Aorta (tissue), 5 donors: ENCODE measurements around the gene KIAA0513. TPM values are rescaled to one million over a fixed set of nuclear protein-coding genes. Genes with fewer than 3 reads are reported as not detected.

Experiments used
- ATAC-seq: fragments of 200-7000 bp; cut with Tn5 transposase; one replicate; pipeline ENCODE4 v1.9.1; 2022; ENCODE audit warnings: moderate library complexity; ENCODE audit not compliant: low FRiP score
- DNase-seq, 2 donors: peaks; one replicate each; pipeline ENCODE4 v3.0.0-alpha.2; 2020
- H3K27ac ChIP-seq, 2 donors: one replicate each; pipeline ENCODE4 v1.5.1; 2013; ENCODE audit warnings: low read length in 2 of 2, mild to moderate bottlenecking in 2 of 2, moderate library complexity in 2 of 2, control low read depth in 1 of 2, inconsistent platforms in 1 of 2, low read depth in 1 of 2
- H3K27me3 ChIP-seq, 2 donors: one replicate each; pipeline ENCODE4 v1.6.1; 2013; ENCODE audit warnings: control low read depth in 1 of 2, low read length in 1 of 2, mild to moderate bottlenecking in 1 of 2, moderate library complexity in 1 of 2; ENCODE audit not compliant: insufficient read depth in 2 of 2, control insufficient read depth in 1 of 2
- H3K36me3 ChIP-seq, 2 donors: one replicate each; pipeline ENCODE4 v1.6.1; 2013; ENCODE audit warnings: control low read depth in 1 of 2, low read length in 1 of 2, mild to moderate bottlenecking in 1 of 2; ENCODE audit not compliant: insufficient read depth in 2 of 2, control insufficient read depth in 1 of 2
- H3K4me1 ChIP-seq, 2 donors: one replicate each; pipeline ENCODE4 v1.6.1; 2013; ENCODE audit warnings: low read length in 2 of 2, control low read depth in 1 of 2, mild to moderate bottlenecking in 1 of 2, moderate library complexity in 1 of 2; ENCODE audit not compliant: insufficient read depth in 2 of 2, control insufficient read depth in 1 of 2
- H3K4me3 ChIP-seq, 2 donors: one replicate each; pipeline ENCODE4 v1.5.1; 2013; ENCODE audit warnings: low read length in 2 of 2, control low read depth in 1 of 2, mild to moderate bottlenecking in 1 of 2
- H3K9me3 ChIP-seq: one replicate; pipeline ENCODE4 v1.6.1; 2013; ENCODE audit warnings: mild to moderate bottlenecking, low read length; ENCODE audit not compliant: control insufficient read depth
- WGBS, 2 donors: extraction: QIAGEN DNeasy Blood & Tissue Kit; methylation state at CpG; one replicate each; pipeline ENCODE4 v1.1.7; 2013; 5-methylcytosine and 5-hydroxymethylcytosine counted together
- intact Hi-C, 2 donors: fragments of 100-400 bp; cut with DNase I; formaldehyde crosslinking; loops; one replicate each; pipeline versions ENCODE4 v1.14.2 to v1.15.0; 2022
- long read RNA-seq, 2 donors: library from polyadenylated mRNA; unstranded; transcript quantifications; one replicate each; pipeline ENCODE4 v2.0.0, GENCODE V29; 2020 to 2021
- polyA plus RNA-seq, 2 donors: library from polyadenylated mRNA; stranded (reverse); fragments of 200-250 nt; gene quantifications; one replicate each; pipeline ENCODE4 v1.2.3, GENCODE V29; 2013
- total RNA-seq, 2 donors: library from RNA; stranded (reverse); fragmentation: NEBNext Ultra II Directional; extraction: Animal tissue kit (Norgen Biotek cat#: 25700); gene quantifications; one replicate each; pipeline ENCODE4 v1.2.1, GENCODE V29; 2021
- donor health status: healthy with polysubstance abuse.
- donor health status: Bipolar disorder and iron deficiency.
- donor health status: DM: no; HTN: no; CAD: no.
- donor health status: DM: no; HTN: no; CAD: no.
- donor health status: DM: yes; HTN: yes; CAD: no.

The KIAA0513 gene
- total RNA-seq (10 to 100 TPM; 15.1 to 17.7 TPM), polyA plus RNA-seq (1 to 10 TPM; 3.4 to 5.5 TPM)
- long read RNA-seq, donor 1, full-length matches to known transcripts: 12 of 21 reads
- long read RNA-seq, donor 1, partial matches to known transcripts: 1 of 21 reads
- long read RNA-seq, donor 1, other reads (novel, unspliced or antisense): 8 of 21 reads
- long read RNA-seq, donor 2, partial matches to known transcripts: 1 of 5 reads
- long read RNA-seq, donor 2, other reads (novel, unspliced or antisense): 4 of 5 reads

- Histone ChIP-seq H3K27ac (peak within 1 kb of the TSS in 1 of 2 donors; percentile 48), H3K27me3 (no peaks in the 10 kb centered on the region), H3K4me1 (no peaks in the 10 kb centered on the region), H3K9me3 (no peaks in the 10 kb centered on the region), H3K36me3 (no peaks in the 10 kb centered on the region), H3K4me3 (peak within 1 kb of the TSS; percentile 38 to 63)
- peak; percentile 96 to 98 for DNase-seq
- intact Hi-C loops: no loop called here
- ATAC-seq: peak; percentile 95
- WGBS, 2 donors: 0 to 1% methylated on average over 50 to 59 of the region's 59 CpGs
Measured at GRCh38 chr16:85027349-85027957, at the start of gene KIAA0513. Gene KIAA0513, plus strand, starts transcription at chr16:85027795. Its CDS starts 39,277 bp downstream, at chr16:85067072.

GRCh38 chr16:84979516-84979915, 48.1 kb upstream of the KIAA0513 start:
- no peak overlapping the region for H3K27ac ChIP-seq
- WGBS, 2 donors: 88 to 89% methylated on average over 4 of the region's 4 CpGs
- H3K27me3 ChIP-seq: no peaks in the 10 kb centered on the region
- H3K4me3 ChIP-seq: no peak overlapping the region
- H3K9me3 ChIP-seq: no peaks in the 10 kb centered on the region
- H3K36me3 ChIP-seq: peaks cover 0 to 5% of the 10 kb centered on the region in 2 donors
- intact Hi-C loops: no loop called here
- ATAC-seq: no peak
- no peaks in the 10 kb centered on the region for H3K4me1 ChIP-seq
- DNase-seq: no peak

GRCh38 chr16:84982434-84982833, 45.2 kb upstream of the KIAA0513 start:
- Histone ChIP-seq H3K9me3 (no peaks in the 10 kb centered on the region), H3K4me1 (no peaks in the 10 kb centered on the region), H3K27me3 (no peaks in the 10 kb centered on the region), H3K36me3 (peaks cover 0 to 5% of the 10 kb centered on the region in 2 donors), H3K4me3 (no peak overlapping the region), H3K27ac (no peak overlapping the region)
- no peak for DNase-seq
- ATAC-seq: no peak
- intact Hi-C loops: no loop called here
- 62 to 70% methylated on average over 9 of the region's 9 CpGs for WGBS, 2 donors

- H3K4me1 ChIP-seq: no peaks in the 10 kb centered on the region
- H3K9me3 ChIP-seq: no peaks in the 10 kb centered on the region
- WGBS, 2 donors: 85 to 86% methylated on average over 15 of the region's 15 CpGs
- ATAC-seq (no peak), DNase-seq (no peak)
- H3K36me3 ChIP-seq: peaks cover 0 to 14% of the 10 kb centered on the region in 2 donors
- intact Hi-C loops: no loop called here
- no peak overlapping the region for H3K27ac ChIP-seq
- H3K27me3 ChIP-seq: no peaks in the 10 kb centered on the region
- no peak overlapping the region for H3K4me3 ChIP-seq
Measured at GRCh38 chr16:84985079-84986065, 42.2 kb upstream of the KIAA0513 start.

- Histone ChIP-seq H3K9me3 (no peaks in the 10 kb centered on the region), H3K27ac (no peak overlapping the region), H3K4me1 (no peaks in the 10 kb centered on the region), H3K36me3 (peaks cover 0 to 11% of the 10 kb centered on the region in 2 donors), H3K4me3 (no peak overlapping the region), H3K27me3 (no peaks in the 10 kb centered on the region)
- no peak for ATAC-seq
- 93% methylated on average over 21 to 22 of the region's 22 CpGs for WGBS, 2 donors
- intact Hi-C loops: no loop called here
- no peak for DNase-seq
Measured at GRCh38 chr16:84986102-84986501, 41.5 kb upstream of the KIAA0513 start.

- DNase-seq: no peak
- H3K4me3 ChIP-seq: no peak overlapping the region
- H3K9me3 ChIP-seq: no peaks in the 10 kb centered on the region
- WGBS, 2 donors: 93 to 100% methylated on average over 1 of the region's 1 CpG
- H3K27me3 ChIP-seq: no peaks in the 10 kb centered on the region
- H3K27ac ChIP-seq: no peak overlapping the region
- peaks cover 0 to 8% of the 10 kb centered on the region in 2 donors for H3K36me3 ChIP-seq
- intact Hi-C loops: no loop called here
- no peak for ATAC-seq
- H3K4me1 ChIP-seq: no peaks in the 10 kb centered on the region
Measured at GRCh38 chr16:84986879-84987278, 40.7 kb upstream of the KIAA0513 start.

GRCh38 chr16:84988328-84989080, 39.1 kb upstream of the KIAA0513 start:
- intact Hi-C loops: no loop called here
- no peaks in the 10 kb centered on the region for H3K27me3 ChIP-seq
- no peaks in the 10 kb centered on the region for H3K4me1 ChIP-seq
- H3K9me3 ChIP-seq: no peaks in the 10 kb centered on the region
- H3K36me3 ChIP-seq: peaks cover 0 to 8% of the 10 kb centered on the region in 2 donors
- no peak overlapping the region for H3K27ac ChIP-seq
- WGBS, 2 donors: 85 to 86% methylated on average over 16 of the region's 16 CpGs
- ATAC-seq (no peak), DNase-seq (no peak)
- no peak overlapping the region for H3K4me3 ChIP-seq
